NOMO-1 treated with dmso at 0.1 percent for 144 hours (cell line): ENCODE data around the gene DLGAP1.
"Not testable (repeated sequence)": the region's sequence is repeated elsewhere in the genome, so short reads cannot be mapped to it uniquely, and the experiment has no call there.

Experiments used
- DNase-seq: peaks from one replicate; lab custom pipeline; 2025; ENCODE audit not compliant: unreplicated experiment; lab: John Stamatoyannopoulos, UW

Gene DLGAP1

GRCh38 chr18:4391859-4392258 lies 63.2 kb downstream of the DLGAP1 start:
- no peak for DNase-seq

DNA sequence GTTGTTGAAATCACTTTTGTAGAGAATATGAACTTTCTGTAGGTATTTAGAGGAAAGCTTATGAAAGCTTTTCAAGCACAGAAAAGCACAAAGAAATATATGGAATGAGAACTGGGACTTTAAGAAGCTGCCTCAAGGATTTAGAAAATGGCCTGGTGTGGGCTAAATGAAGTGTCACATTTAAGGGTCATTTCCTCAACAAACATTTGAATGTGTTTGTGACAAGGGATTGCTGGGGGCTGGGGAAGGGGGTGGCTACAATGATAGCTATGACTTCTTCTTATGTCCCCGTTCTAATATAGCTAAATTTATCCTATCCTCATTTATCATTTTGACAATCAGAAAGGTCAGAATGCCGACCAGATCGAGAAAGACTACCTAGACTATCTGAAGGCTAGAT lies 69.2 kb downstream of the DLGAP1 start:
- no peak for DNase-seq

GRCh38 chr18:4384932-4385331 lies 70.2 kb downstream of the DLGAP1 start:
- DNase-seq: no peak

- DNase-seq: no peak
Observed at GRCh38 chr18:4374564-4374963, 80.5 kb downstream of the DLGAP1 start.

- no peak for DNase-seq
Observed at GRCh38 chr18:4369705-4370104, 85.4 kb downstream of the DLGAP1 start.

- DNase-seq: no peak
Observed at GRCh38 chr18:4360221-4360715, 94.8 kb downstream of the DLGAP1 start.

DNA sequence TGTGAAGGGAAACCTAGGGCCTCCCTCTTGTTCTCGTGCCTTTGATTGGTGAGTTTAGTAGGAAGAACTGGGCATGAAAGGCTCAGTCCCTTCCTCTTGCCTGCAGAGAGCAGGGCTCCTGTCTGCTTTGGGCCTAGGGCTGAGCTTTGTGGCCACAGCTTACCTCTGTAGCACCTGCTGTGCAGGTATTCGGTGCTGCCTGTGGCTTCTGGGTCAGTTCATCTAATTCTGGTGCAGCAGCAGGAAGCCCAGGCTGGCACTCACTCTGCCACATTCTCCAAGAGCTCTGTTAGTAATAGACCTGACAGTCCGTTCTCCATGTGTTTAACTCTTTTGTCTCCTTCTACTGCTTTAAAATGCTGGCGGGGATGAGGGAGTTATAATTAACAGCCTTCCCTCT lies 96.5 kb downstream of the DLGAP1 start:
- DNase-seq: no peak

DNA sequence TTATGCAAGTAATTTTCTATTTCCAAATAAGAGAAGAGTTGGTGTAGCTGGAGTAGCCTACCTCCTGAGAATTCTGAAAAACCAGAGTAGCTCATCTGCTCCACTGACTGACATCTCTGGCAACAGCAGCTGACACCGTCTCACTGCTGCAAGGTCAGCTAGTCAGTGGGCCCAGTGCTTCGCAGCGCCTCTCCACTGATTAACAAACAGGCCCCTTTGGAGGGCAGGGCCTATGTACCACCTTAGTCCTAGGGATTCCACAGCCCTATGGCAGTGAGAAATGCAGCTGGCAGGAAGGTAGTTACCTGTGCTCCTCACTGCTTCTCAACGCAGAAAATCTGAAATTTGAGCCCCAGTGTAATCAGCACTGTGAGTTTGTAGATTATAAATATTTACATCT lies 97.5 kb downstream of the DLGAP1 start:
- no peak for DNase-seq

DNA sequence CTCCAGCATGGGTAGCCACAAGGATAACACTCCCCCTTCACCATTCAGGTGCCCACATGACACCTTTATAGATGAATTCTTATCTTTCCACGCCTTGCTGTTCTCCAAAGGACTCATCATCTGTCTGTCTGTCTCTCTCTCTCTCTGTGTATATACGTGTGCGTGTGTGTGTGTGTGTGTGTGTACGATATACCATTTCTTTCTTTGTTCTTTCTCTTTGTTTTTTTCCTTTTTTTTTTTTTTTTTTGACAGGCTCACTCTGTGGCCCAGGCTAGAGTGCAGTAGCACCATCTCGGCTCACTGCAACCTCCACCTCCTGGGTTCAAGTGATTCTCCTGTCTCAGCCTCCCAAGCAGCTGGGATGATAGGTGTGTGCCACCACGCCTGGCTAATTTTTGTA lies 98.2 kb downstream of the DLGAP1 start:
- DNase-seq: no peak

DNA sequence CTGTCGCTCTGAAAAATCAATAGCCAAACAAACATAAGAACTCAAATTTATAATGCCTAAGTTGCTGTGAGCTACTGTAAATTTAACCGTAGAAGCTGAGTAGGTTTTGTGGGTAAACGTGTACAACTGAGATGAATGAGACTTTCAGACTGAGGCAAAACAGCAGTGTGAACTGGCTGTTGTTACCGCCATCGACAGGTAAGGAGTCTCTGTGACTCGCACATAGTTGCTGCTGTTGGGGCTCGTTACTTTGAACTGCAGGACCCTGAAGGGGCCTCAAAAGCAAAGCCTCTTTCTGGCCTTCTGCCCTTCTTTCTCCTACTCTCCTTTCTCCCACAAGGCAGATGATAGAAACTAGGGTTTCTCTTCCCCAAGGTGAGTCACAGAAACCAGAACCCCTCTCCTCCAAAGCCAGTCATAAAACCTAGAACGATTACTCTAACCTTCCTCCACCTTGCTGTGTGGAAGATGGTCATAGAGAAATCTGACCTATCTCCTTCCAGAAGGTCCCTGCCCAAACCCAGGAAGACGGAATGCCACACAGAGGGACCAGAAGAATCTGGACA lies 101.2 kb downstream of the DLGAP1 start:
- DNase-seq: no peak

DNA sequence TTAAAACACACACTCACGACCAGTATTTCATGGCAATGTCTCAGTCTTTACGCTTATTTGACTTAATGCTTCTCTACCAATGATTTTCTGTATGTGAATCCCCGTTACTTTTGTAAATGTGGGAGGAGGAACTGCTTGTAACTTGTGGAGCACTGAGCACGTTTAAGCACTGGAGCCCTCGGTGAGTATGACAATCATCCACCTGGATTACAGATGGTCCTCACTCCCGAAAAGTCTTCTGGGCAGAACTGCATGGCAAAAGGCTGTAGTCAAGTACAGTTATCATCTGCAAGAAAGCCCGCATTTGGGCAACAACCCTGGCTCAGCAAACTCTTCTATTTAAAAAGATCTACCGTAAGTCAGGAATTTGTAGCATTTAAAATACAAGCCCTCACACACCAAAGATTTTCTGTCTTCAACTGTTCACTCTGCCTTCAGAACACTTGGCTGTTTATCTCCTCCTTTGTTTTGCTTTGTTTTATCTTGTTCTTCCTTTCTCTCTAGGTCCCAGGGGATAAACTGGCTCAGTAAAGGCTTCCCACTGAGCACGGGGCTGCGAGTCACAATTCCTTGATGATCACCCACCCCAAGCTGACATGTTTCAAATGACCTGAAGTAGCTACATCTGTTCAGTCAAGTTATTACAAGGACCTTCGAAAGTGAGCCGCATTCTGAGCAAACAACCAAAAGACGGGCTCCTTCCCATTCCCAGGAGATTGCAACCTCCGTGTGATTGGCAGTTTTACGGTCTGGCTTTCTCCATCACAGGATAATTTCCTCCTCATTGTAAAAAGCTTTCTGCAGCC lies 102.2 kb downstream of the DLGAP1 start:
- DNase-seq: no peak

- no peak for DNase-seq
Observed at GRCh38 chr18:4351005-4351404, 104.1 kb downstream of the DLGAP1 start.

GRCh38 chr18:4335386-4335785 lies 119.7 kb downstream of the DLGAP1 start:
- no peak for DNase-seq

DNA sequence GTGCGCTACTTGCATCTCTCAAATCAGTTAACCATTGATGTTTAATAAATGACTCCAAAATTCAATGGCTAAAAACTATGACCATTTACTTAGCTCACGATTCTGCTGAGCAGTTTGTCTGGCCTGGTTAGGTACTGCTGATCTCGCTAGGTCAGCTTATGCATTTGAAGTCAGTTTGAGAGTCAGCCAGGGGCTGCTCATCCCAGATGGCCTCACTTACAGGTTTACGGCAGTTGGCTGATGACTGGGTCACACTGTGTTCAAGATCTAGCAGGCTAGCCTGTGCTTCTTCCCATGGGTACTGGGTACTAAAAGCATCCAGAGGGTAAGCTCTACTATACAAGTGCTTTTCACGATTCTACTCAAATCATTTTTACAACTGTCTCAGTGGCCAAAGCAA lies 122.1 kb downstream of the DLGAP1 start:
- DNase-seq: no peak

DNA sequence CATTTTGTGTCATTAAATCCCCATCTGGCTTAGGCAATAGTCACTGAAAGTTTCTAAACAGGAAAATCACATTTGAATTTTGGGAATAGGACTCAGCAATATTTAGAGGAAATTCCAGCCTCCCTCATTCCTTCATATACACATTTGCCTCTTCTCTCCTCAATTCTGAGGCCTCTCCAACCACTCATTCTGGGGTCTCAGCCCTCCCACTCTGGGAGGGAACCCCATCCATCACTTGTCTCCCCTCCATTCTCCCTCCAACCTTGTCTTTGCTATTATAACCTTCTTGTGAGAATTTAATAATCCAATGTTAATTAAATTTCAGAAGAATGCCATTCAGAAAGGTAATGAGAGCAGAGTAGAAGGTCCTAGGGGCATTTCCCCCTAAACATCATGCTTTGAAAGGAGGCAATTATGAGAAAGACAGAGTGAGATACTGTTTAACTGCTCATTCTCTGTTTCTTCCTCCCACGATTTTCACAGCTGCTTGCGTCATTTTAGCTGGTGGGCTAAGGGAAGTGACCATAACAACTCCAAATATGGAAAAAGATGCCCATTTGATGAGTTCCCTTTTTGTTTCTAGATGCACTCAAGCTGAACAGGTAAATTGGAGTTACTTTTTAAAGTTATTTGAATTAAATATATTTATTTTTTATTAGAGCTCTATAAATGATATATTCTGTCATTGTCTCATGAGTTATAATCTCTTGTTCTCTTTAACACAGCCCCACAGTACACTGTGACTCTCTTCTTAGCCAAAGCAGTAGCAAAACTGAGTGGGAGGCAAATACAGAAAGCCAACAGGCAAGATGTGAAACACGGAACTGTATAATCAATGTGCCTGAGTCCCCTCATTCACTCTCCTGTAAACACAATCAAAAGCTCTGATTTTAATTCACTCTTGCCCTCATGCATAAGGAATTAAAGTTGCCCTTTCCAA lies 135.1 kb downstream of the DLGAP1 start:
- no peak for DNase-seq

DNA sequence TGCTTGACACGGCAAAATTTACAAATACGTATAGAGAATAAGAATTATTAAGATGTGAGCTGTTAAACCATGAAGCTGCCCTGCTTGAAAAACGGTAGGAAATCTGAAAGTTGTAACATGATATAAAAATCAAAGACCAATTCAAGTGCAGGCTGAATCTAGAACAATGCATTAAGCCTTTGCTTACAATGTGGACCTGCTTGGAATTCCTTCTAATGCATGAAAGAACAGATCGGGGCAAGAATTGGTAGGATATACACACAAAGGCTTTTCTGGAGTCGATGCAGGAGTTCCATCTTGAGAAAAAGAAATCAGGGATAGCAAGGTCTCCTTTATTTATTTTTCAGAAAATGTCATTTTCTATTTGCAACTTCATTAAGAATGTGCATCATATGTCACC lies 136.8 kb downstream of the DLGAP1 start:
- DNase-seq: no peak

DNA sequence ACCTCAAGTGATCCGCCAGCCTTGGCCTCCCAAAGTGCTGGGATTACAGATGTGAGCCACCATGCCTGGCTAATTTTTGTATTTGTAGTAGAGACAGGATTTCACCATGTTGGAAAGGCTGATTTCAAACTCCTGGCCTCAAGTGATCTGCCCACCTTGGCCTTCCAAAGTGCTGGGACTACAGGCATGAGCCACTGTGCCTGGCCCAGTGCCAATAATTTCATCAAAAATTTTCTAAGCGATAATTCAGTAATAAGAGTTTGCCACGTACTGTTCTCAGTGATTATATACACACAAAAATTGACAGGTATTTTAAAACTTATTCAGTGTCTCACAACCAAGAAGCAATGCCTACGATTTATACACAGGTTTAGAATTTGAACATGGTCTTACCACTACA lies 143.2 kb downstream of the DLGAP1 start:
- not testable (repeated sequence) for DNase-seq

DNA sequence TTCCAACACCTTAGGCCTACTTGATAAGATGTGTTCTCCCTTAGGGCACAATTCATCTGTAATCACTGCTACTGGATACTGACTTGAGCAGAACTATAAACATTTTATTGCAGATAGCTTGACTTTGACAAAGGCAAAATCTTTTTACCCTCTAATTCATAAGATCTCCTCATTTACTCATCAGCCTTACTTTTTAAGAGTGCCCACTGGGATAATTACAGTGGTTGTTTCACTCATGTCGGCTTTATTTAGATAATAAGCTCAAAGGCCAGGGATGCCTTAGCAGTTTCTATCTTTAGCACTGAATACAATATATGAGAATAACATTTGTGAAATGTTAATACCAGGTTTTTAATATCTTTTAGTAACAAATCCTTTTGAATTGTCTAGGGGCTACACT lies 144.0 kb downstream of the DLGAP1 start:
- DNase-seq: no peak

DNA sequence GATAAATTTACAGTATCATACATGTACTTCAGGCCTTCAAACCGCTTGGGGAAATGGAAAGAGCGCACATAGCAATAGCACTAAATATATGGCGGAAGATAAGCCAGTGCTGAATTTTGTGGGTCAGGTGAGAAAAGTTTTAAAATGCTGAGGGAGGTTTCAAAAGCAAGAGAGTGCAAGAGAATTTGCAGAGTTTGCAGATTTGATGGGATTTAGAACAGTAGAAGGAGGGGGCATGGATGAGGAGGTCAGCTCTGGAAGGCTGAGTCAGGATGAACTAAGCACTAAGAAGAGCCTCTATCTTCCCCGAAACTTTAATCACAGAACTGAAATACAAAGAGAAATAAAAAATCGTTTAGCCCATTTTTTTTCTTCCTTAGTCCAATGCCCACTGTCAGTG lies 145.9 kb downstream of the DLGAP1 start:
- DNase-seq: no peak

DNA sequence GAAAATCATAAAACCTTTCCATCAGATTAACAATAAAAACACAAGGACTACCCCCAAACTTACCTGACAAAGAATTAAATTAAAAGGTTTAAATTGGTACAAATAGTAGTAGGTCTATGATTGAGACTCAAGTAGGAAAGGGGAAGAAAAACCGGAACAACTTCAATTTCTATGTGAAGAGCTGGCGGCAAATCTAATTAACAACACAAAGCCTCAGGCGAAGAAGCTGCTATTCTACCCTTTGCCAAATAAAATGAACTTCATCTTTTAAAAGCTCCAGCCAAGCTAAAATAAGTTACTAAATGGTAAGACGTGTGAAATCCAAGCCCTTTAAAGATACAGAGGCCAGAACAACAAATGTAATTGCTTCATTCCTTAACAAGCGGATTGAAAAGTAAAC lies 146.5 kb downstream of the DLGAP1 start:
- no peak for DNase-seq

DNA sequence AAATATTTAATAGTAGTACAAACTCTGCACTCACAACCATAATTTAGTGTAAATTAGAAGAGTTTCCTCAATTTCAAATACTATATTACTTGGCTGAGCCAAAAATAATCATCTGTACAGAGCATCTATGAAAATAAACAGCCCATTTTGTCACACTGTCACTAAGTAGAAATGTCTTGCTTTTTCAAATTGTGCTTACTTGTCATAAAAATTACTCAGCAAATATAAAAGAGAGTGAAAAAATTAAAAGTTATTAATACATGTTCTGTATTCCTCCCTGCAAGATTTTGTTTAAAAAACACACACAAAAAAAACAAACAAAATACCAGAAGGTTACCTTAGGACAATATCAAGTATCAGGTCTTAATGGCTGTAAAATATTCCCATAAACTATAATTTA lies 155.7 kb downstream of the DLGAP1 start:
- no peak for DNase-seq

DNA sequence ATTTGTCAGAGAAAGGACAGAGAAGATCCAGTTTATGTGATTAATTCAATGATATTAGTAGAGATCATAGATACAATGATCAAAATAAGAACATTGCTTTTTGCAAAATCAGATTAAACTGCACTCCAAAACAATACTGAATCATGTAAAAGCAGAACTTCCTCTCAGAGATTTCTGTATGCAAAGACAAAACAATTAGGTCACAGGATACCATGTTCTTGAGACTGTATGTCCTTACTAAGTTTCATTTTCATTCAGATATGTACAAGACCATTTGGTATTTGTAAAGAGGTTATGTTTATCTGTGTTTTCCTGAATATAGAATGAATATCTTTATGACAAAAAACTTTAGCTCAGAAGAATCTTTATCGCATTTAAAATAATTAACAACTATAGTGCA lies 161.8 kb downstream of the DLGAP1 start:
- DNase-seq: no peak
